Osteocyte (in vitro differentiated cells): ENCODE measurements around the gene CTPS2. TPM values are rescaled to one million over a fixed set of nuclear protein-coding genes. Genes with fewer than 3 reads are reported as not detected.
"Not testable (repeated sequence)": the region's sequence is repeated elsewhere in the genome, so short reads cannot be mapped to it uniquely, and the experiment has no call there.

Source experiments
- DNase-seq: peaks from one replicate; pipeline ENCODE4 v3.0.0; 2021; ENCODE audit warnings: mixed read lengths; ENCODE audit not compliant: unreplicated experiment; ENCODE audit errors: extremely low spot score
- H3K27ac Mint-ChIP-seq: one replicate; pipeline ENCODE4 v1.8.0; 2021; ENCODE audit warnings: mild to moderate bottlenecking, mixed read lengths; ENCODE audit not compliant: unreplicated experiment
- H3K27me3 Mint-ChIP-seq: one replicate; pipeline ENCODE4 v1.8.0; 2021; ENCODE audit warnings: mixed read lengths; ENCODE audit not compliant: unreplicated experiment
- H3K36me3 Mint-ChIP-seq: one replicate; pipeline ENCODE4 v1.8.0; 2021; ENCODE audit warnings: mixed read lengths; ENCODE audit not compliant: unreplicated experiment
- H3K4me1 Mint-ChIP-seq: one replicate; pipeline ENCODE4 v1.8.0; 2021; ENCODE audit warnings: mixed read lengths; ENCODE audit not compliant: unreplicated experiment
- H3K4me3 Mint-ChIP-seq: one replicate; pipeline ENCODE4 v1.8.0; 2021; ENCODE audit warnings: mild to moderate bottlenecking, moderate library complexity, mixed read lengths; ENCODE audit not compliant: unreplicated experiment
- H3K9me3 Mint-ChIP-seq: one replicate; pipeline ENCODE4 v1.8.0; 2021; ENCODE audit warnings: mixed read lengths; ENCODE audit not compliant: unreplicated experiment
- CTCF ChIP-seq: fragments of 200-600 bp; sonication (generic); IDR thresholded peaks from 2 replicates; pipeline ENCODE4 v1.5.0; 2021; ENCODE audit warnings: antibody characterized with exemption, mild to moderate bottlenecking, moderate library complexity
- long read RNA-seq: library from polyadenylated mRNA; unstranded; transcript quantifications from one replicate; pipeline ENCODE4 v2.0.0, GENCODE V29; 2021
- total RNA-seq: library from RNA; stranded (reverse); gene quantifications from 2 replicates; pipeline ENCODE4 v1.2.1, GENCODE V29; 2021

CTPS2 gene, protein sequence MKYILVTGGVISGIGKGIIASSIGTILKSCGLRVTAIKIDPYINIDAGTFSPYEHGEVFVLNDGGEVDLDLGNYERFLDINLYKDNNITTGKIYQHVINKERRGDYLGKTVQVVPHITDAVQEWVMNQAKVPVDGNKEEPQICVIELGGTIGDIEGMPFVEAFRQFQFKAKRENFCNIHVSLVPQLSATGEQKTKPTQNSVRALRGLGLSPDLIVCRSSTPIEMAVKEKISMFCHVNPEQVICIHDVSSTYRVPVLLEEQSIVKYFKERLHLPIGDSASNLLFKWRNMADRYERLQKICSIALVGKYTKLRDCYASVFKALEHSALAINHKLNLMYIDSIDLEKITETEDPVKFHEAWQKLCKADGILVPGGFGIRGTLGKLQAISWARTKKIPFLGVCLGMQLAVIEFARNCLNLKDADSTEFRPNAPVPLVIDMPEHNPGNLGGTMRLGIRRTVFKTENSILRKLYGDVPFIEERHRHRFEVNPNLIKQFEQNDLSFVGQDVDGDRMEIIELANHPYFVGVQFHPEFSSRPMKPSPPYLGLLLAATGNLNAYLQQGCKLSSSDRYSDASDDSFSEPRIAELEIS
- total RNA-seq, result 37.1 and 39.7 TPM in 2 replicates
- long read RNA-seq, full-length matches to known transcripts, result 112 of 176 reads
- long read RNA-seq, partial matches to known transcripts, result 10 of 176 reads
- long read RNA-seq, other reads (novel, unspliced or antisense), result 54 of 176 reads

DNA sequence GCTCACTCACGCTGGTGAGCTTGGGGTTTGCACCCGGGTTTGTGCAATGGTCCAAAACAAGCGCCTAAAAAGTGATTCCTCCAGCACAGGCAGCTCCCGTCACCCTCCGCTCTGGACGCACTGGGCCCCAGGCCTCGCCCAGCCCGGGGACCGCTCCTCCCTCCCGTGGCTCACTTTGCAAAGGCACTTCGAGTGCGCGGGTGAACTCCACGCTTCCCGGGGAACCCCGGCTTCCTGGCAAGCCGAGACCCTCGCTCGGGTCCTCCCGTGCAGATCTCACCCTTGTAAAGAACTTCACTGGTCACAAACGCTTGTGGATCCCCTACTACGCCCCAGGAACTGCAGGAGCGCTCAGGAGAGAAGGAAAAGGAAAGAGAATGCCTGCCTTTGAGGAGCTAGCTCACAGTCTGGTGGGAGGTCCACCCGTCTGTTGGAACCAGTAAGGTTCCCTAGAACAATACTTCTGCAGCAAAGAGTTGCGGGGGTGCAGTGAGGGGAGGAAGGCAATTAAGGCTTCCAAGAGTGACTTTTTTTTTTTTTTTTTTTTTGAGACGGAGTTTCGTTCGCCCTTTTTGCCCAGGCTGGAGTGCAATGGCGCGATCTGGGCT lies at the start of gene CTPS2:
CTPS2 (minus strand) TSS at position 122 of the 608 bp plus-strand sequence. CDS start 9,767 bp downstream, outside the sequence.
- Mint-ChIP-seq H3K27ac (peak within 1 kb of the TSS; percentile 95), H3K4me3 (peak within 1 kb of the TSS; percentile 92), H3K27me3 (no peaks in the 10 kb centered on the region), H3K36me3 (peaks cover 4% of the 10 kb centered on the region), H3K9me3 (no peaks in the 10 kb centered on the region), H3K4me1 (peaks cover 19% of the 10 kb centered on the region)
- peak; percentile 90 for DNase-seq
- no peak for TF ChIP-seq CTCF

DNA sequence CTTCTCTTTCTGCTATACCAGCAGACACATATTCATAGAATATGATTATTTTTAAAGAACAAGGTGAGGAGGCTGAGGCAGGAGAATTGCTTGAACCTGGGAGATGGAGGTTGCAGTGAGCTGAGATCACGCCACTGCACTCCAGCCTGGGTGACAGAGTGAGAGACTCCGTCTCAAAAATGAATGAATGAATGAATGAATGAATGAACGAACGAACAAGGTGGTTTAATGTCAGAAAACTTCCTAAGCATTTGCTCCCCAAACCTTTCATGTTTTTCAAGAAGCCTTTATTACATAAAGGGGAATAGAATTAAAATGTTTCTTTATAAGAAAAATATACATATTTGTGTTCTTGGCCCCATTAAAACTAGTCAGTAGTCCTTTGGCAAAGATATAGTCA lies 49.0 kb upstream of the CTPS2 start:
- H3K27ac Mint-ChIP-seq, H3K4me1 Mint-ChIP-seq, H3K27me3 Mint-ChIP-seq, DNase-seq, H3K4me3 Mint-ChIP-seq, H3K9me3 Mint-ChIP-seq: not testable (repeated sequence)
- peaks cover 33% of the 10 kb centered on the region for H3K36me3 Mint-ChIP-seq

GRCh38 chrX:16756724-16757123 lies 44.3 kb upstream of the CTPS2 start:
- no peaks in the 10 kb centered on the region for H3K9me3 Mint-ChIP-seq
- no peak overlapping the region for H3K4me3 Mint-ChIP-seq
- no peak for DNase-seq
- no peaks in the 10 kb centered on the region for H3K27me3 Mint-ChIP-seq
- TF ChIP-seq CTCF, result no peak
- H3K27ac Mint-ChIP-seq, result no peak overlapping the region
- peaks cover 10% of the 10 kb centered on the region for H3K4me1 Mint-ChIP-seq
- H3K36me3 Mint-ChIP-seq, result peaks cover 50% of the 10 kb centered on the region

DNA sequence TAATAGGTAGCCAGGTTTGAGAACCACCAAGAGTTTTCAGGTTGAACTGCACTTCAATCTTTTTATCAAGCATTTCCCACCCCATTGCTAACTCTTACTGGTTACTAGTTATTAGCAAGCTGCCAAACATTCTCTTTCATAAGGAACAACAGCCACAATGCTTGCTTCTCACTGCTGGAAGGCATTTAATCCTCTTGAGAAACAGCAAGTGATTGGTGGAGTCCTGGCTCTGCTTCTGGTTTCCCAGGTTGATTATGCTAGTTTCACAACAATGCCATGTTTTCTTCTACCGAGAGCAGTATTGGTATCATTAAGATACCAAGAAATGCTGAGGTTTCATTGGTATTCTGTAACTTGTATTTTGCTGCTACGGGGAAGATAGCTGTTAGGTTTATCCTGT lies 41.5 kb upstream of the CTPS2 start:
- Mint-ChIP-seq H3K27ac (peak overlapping the region; percentile 35), H3K4me3 (no peak overlapping the region), H3K27me3 (no peaks in the 10 kb centered on the region), H3K4me1 (peaks cover 10% of the 10 kb centered on the region), H3K36me3 (peaks cover 36% of the 10 kb centered on the region), H3K9me3 (no peaks in the 10 kb centered on the region)
- no peak for DNase-seq
- TF ChIP-seq CTCF, result no peak

GRCh38 chrX:16750136-16750535 lies 37.7 kb upstream of the CTPS2 start:
- Mint-ChIP-seq H3K4me1 (peaks cover 5% of the 10 kb centered on the region), H3K4me3 (no peak overlapping the region), H3K36me3 (peaks cover 33% of the 10 kb centered on the region), H3K9me3 (no peaks in the 10 kb centered on the region), H3K27ac (no peak overlapping the region), H3K27me3 (no peaks in the 10 kb centered on the region)
- TF ChIP-seq CTCF, result no peak
- no peak for DNase-seq
